GM19372 (cell line): Measurements from ENCODE around the gene TYW1.
A peak's percentile ranks its signal among the peaks of the same experiment; 100 is the strongest.
"Not testable (repeated sequence)": the region's sequence is repeated elsewhere in the genome, so short reads cannot be mapped to it uniquely, and the experiment has no call there.

Source experiments
- ATAC-seq: cut with Tn5 transposase; IDR thresholded peaks from one replicate; pipeline ENCODE4 v1.9.1; 2021; ENCODE audit warnings: mild to moderate bottlenecking, low read depth, moderate library complexity; ENCODE audit not compliant: unreplicated experiment

Gene TYW1

DNA sequence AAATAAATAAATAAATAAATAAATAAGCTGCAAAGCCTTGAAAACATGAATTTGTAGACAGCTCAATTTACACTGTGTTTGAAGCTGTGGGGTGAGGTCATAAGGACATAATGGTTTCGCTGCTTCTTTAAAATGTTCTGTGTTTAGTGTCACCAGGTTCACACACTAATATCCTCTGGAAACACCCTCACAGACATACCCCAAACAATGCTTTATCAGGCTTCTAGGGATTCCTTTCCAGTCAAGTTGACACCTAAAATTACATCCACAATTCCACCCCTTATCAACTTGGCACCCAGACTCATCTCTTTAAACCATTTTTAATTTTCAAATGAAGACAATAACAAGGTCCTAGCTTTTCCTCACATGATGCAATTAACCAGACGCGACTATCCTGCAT, 7.1 kb upstream of the TYW1 start:
- not testable (repeated sequence) for ATAC-seq

DNA sequence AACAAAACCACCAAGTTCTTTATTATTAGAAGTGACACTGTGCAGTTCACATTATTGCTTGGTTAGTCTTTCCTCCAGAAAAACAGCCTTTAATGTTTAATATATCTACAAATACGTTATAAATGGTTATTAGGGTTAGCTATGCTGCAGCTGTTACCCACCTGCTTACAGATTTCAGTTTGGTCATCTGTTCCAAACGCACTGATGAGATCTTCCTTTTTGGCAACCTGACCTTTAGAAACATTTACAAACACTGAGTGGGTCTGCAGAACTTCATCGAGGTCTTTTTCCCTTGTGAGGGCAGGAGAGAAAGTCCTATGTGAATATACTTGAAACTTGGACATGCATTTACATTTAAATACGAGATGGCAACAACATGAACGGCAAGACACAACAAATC, 2.6 kb upstream of the TYW1 start:
- not testable (repeated sequence) for ATAC-seq

DNA sequence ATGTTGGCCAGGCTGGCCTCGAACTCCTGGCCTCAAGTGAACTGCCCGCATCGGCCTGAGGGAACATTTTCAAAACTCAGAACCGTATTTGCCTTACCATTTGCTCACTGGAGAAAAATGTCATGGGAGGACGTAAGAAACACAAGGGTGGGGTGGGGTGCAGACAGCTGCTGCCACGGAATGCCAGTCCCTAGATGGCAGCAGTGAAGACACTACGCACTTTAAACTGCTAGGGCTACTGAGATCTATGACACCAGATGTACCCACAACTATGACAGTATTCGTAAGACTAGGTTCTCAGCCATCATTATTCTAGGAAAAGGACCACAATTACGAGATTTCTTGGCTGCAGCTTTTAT, 2.0 kb upstream of the TYW1 start:
- not testable (repeated sequence) for ATAC-seq

DNA sequence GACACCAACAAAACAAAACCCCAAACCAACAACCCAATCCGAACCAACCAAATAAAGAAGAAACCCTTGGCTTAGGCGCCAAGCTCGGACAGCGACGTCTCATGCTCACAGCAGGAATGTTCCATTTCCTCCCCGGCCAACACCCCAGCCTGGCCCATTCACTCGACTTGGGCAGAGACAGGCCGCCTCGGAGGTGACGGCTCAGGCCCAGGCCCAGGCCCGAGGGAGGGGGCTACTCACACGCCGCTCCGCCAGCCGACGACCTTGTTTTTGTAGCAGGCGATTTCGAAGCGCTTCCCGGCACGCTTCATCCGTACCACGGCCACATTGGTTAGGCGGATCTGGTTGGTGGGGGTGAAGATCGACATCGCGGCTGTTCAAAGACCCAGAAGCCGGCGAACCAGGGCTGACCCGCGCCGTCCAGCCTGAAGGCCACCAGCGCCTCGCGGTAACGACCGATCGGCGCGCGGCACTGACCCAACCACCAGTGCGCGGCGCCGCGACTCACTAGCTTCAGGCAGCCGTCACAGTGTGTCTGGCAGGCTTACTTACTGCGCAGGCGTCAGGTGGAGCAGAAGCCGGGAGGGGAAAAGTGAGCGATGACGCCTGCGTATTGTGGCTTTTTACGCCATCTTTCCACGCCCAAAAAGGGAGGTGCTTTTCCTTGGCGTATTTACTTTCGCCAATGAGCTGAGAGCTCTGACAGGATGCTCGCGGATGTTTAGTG, 1.4 kb upstream of the TYW1 start, which contains the start of gene SBDS:
Gene SBDS (minus strand): TSS at position 537 of the 727 bp plus-strand sequence. CDS start 169 bp downstream, at position 368.
- ATAC-seq: peak; percentile 61

DNA sequence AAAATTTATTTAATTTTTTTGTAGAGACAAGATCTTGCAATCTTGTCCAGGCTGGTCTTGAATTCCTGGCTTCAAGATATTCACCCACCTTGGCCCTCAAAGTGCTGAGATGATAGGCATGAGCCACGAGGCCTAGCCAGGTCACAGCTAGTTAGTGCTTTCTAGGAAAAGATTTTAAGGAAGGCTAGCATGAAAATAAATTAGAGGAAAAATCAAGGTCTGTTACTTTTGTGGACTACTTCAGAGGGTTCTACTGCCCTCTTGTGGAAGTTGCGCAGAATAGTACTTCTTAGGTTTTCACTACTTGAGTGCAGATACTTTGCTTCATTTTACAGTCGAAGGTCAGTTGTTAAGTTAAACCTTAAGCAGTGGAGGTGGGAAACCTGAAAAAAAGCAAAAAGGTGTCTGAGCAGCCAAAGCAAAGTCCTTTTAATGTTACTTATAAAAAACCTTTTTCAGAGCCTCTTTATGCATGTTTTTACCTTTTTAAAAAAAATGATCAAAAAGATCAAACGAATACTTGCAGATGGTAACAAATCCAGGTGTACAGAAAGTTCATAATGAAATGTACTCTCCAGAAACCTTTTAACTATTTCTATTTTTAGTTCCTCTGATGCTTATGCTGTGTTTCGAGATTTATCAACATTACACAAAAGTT, 4.1 kb downstream of the TYW1 start:
- ATAC-seq: not testable (repeated sequence)

DNA sequence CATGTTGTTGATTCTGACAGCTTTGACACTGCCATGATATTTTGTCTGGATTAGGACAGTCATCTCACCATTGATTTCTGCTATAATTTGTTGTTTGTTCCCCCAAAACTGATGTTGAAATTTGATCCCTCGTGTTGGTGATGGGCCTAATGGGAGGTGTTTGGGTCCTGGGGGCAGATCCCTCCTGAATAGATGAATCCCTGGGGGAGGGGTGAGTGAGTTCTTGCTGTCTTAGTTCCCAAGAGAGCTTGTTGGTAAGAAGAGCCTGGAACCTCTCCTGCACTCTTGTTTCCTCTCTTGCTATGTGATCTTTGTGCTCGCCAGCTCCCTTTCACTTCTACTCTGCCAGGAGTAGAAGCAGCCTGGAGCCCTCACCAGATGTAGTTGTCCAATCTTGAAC, 7.5 kb downstream of the TYW1 start:
- ATAC-seq: not testable (repeated sequence)

DNA sequence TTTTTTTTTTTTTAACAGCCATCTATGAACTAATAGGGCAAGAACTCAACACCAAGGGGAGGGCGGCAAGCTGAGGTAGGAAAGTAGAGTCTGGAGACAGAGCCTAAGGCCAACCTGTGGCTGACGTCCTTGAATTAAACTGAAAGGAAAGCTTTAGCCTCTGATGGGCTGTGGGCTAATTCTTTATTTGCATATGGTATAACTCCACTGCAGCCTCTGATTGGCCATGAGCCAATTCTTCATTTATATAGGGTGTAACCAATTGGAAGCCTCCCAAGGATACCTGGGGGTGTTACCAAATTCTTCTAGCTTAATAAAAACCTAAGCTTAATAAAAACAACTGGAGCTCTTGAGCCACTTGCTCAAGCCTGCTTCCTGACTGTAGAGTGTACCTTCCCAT, 10.3 kb downstream of the TYW1 start:
- no peak for ATAC-seq

DNA sequence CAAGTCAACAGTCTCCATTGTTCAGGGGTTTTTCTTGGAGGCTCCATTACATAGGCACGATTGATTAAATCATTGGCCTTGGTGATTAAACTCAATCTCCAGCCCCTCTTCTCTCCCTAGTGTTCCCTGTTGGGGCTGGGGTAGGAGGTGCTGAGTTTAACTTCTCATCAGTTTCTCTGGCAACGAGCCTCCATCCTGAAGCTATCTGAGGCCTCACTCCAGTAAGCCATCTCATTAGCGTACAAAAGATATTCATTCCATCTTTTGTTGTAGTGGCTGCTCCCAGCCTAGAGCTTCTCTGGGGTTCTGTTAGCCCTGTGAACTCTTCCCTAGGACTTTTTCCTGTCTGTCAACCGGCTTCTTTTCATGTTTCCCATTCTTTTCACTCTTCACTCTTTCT, 11.6 kb downstream of the TYW1 start:
- ATAC-seq: no peak

DNA sequence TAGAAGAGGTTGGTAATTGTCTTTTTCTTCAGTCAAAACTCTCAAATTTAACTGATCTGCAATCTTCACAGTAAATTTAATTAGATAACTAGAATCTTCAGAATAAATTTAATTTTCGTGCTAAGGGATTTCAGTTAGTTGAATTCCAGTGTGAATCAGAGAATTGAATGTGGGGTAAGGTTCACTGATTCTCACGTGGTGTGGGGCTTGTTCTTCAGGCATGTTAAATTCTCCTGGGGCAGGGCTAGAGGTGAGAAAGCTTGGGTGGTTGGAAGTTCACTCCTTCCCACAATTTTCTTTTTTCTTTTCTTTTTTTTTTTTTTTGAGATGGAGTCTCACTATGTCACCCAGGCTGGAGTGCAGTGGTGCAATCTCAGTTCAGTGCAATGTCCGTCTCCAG, 13.0 kb downstream of the TYW1 start:
- not testable (repeated sequence) for ATAC-seq

DNA sequence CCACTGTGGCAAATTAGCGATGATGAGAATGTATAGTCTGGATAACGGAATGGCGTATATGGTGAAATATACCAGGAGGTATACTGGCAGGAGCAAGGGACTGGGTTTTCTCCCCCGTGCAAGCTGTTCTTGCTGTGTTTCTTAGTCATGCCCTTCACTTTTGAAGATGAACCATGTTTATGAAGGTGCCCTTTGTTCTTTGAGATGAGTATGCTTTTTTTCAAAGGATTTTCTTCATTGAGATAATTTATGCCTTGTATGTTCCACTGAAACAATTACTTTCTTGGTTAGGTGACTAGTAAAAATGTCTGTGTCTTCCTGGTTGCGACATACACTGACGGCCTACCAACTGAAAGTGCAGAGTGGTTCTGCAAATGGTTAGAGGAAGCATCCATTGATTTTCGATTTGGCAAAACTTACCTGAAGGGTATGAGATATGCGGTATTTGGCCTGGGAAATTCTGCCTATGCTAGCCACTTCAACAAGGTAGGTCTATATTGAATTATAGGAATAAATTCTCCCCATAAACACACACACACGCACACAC, 17.5 kb downstream of the TYW1 start:
- not testable (repeated sequence) for ATAC-seq

DNA sequence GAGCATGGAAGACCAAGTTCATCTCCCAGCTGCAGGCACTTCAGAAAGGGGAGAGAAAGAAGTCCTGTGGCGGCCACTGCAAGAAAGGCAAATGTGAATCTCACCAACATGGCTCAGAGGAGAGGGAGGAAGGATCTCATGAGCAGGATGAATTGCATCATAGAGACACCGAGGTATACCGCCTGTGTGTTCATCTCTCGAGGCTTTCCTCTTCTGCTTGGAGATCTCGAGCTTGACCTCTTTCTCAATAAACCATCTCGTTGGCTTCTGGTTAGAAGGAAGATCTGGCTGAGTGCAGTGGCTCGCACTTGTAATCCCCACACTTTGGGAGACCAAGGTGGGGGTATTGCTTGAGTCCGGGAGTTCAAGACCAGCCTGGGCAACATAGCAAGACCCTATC, 21.3 kb downstream of the TYW1 start:
- ATAC-seq: not testable (repeated sequence)

DNA sequence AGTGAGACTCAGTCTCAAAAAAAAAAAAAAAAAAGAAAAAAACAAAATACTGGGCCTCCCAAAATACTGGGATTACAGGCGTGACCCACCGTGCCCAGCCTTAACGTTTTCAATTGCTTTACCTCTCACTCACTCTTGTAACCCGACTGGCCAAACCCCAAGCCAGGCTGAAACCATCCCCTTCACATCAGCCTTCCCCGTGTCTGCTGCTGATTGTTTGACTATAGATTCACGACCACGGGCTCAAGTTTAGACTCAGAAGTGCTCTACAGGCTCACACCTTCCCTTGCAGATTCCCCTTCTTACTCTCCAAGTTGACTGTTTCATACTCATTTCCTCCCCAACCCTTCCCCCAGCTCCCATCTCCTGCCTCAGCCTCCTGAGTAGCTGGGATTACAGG, 22.3 kb downstream of the TYW1 start:
- no peak for ATAC-seq

DNA sequence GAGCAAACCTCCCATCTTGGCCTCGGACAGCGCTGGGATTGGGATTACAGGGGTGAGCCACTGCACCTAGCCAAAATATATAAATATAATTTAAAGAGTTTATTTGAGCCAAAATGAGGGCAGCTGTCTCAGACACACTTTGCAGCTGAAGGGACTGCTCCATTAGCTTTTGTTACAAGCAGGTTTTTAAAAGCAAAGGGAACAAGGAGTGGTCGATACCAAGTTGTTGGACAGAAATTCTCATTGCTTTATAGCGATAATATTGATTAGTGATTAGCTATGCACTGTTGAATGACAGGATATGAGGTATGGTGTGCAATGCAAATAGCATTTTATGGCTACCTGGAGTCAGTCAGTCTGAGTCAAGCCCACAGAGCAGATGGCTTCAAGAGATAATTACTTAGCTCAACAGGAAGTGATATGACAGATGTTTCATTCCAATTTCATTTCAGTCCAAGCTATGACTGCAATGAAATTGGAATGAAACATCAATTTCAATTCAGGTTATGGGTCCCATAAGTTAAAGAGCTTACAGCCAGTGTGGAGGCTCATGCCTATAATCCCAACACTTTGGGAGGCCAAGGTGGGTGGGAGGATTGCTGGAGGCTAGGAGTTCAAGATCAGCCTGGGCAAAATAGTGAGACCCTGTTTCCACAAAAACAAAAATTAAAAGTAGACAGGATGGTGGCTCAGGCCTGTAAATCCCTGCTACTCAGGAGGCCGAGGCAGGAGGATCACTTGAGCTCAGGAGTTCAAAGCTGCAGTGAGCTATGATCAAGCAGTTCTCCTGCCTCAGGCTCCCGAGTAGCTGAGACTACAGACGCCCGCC, 23.1 kb downstream of the TYW1 start:
- no peak for ATAC-seq

DNA sequence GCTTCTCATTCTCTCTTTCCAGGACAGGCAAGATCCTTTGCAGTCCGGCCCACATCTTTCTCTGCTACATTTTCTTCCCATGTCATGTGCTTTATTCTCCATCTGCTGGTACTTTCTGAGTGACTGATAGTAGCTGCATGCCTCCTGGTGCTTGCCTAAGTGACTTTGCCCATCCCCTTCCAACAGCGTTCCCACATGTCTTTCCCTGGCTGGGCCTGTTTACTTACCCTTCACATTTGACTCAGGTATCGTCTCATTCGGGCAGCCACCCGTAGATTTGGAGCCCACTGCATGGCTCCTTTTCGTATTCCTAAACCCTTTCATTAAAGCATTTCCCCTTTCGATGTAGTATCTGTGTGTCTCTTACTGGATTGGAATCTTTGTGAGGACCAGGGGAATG, 24.6 kb downstream of the TYW1 start:
- ATAC-seq: no peak

DNA sequence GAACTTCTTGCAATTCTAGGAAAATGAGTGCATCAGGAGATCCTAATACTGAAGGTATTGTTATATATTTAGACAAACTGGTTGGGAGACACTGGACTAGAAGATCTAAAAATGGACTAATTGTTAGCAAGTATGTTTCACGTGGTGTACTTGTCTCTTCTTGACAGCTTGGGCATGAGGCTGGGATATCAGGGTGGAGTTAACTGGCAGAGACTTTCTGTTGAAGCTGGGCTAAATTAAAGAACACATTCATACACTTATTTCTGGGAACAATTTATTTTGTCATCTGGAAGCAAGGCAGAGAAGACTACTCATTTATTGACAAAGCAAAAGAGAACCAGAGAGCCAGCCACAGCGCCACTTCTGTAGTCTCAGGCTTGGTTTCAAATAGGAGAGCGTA, 25.9 kb downstream of the TYW1 start:
- no peak for ATAC-seq

DNA sequence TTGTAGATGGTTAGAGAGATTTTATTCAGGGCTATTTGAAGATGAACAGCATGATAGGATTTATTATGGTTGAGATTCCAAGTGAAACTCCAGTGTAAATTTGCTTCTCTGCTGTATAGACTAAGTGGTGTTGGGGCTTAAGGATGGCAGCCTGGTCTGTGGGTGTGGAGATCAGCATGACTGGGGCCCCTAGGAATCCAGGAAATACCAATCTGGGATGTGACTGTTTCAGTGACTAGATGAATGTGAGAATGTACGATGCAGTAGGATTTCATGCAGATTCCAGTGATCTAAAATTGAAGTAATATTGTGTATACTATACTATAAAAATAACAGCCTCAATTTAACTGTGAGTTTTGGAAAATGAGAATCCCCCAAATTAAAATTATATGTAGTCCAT, 28.8 kb downstream of the TYW1 start:
- ATAC-seq: not testable (repeated sequence)

DNA sequence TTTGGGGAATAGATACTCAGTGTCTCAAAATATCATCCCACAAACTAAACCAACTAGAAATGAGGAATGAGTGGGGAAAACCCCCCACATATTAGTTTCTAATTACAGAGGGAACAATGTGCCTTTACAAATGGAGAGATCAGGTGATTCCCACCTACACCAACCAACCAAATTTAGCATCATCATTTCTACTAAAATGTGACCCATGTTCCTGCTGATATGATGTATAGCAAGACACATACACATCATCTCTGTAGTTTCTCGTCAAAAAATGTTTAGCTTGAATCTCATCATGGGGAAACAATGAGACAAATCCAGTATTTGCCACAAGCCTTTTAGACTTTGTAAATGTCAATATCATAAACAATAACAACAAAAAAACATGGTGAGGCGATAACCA, 35.1 kb downstream of the TYW1 start:
- not testable (repeated sequence) for ATAC-seq

DNA sequence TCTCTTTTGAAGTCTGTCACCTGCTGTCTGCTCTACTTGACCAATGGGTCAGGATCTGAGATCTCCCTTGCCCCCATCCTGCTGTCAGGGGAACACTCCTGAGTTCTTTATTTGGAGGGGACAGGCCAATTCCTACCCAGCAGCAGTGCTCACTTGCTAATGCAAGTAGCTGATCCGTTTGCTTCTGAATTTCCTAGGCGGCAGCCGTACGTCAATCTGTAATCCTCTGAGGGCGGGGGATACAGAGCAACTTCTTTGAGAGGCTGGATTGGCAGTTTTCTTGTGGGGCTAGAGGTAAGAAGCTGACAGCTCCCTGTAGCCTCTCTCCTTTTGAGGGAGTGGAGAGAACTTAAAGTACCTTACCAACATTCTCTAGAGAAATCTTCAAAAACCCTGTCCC, 36.6 kb downstream of the TYW1 start:
- no peak for ATAC-seq

DNA sequence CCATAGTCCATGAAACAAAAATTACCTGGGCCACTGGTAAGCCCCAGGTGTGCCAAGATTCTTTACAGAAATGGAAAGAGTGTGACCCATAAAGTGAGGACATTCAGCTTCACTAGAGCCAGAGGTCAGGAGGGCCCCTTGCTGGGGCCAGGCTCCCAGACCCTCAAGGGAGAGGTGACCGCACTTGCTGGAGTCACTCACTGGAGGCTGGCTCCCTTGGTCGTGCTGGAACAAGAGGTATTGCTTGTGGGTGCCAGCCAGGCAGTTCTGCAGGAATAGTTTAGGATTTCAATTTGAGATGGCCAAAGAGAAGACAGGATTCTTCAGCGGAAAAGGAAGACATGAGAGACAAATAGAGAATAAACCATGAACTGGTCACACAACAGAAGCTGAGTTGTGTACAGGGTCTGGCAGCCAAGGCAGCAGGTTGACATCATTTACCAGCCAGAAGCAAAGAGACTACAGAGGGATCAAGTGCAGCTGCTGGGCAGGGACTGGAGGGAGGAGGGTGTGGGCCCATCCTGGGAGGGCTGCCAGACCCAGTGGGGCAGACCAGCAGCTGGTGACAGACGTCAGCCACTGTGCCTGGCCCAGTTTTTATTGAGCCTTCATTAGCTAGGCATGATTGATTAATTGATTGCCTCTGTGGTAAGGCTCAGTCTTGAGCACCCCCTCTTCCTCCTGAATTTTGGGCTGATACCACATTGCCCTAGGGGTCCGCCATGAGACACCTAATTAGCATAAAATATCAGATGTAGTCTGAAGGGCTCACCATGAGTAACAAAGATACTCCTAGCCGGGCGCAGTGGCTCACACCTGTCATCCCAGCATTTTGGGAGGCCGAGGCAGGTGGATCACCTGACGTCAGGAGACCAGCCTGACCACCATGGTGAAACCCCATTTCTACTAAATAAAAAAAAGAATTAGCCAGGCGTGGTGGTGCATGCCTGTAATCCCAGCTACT, 40.1 kb downstream of the TYW1 start:
- ATAC-seq: not testable (repeated sequence)

DNA sequence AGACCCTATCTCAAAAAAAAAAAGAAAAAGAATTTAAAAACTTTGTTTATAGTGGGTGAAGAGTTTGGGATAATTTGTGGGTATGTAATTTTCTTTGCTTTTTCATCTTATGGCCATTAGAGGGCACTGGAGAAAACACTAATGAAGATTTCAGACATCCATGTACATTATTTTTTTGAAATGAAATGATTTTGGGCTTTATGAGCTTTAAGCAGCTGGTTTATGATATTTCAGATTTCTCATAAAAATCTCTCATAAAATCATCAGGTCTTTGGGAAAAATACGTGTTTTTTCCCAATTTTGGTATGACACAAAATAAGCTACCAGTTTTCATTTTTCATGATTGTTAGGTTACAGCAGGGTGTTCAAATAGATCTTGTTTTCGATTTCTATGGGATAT, 44.2 kb downstream of the TYW1 start:
- not testable (repeated sequence) for ATAC-seq
